GM12892 (cell line): ENCODE results near the gene TPD52L2.
"Not testable (repeated sequence)": the region's sequence is repeated elsewhere in the genome, so short reads cannot be mapped to it uniquely, and the experiment has no call there.

ENCODE experiments used
- DNase-seq: peaks from one replicate; pipeline ENCODE4 v3.0.0; 2011; ENCODE audit not compliant: insufficient read length
- FAIRE-seq: peaks from 2 replicates; lab custom pipeline; 2011; peaks lifted over from hg19 to GRCh38; lab: Jason Lieb, UNC
- POLR2A ChIP-seq: IDR thresholded peaks from 2 replicates; pipeline ENCODE4 v1.6.1; 2011; ENCODE audit warnings: low read depth, low read length, control low read depth
- POLR2AphosphoS5 ChIP-seq: IDR thresholded peaks from 2 replicates; pipeline ENCODE4 v1.6.1; 2011; ENCODE audit warnings: low read depth, low read length, control low read depth
- TAF1 ChIP-seq: IDR thresholded peaks from 2 replicates; pipeline ENCODE4 v1.6.1; 2011; ENCODE audit warnings: low read depth, mild to moderate bottlenecking, control low read depth, low read length, borderline replicate concordance

TPD52L2 gene

GRCh38 chr20:63861981-63862901 lies 2.8 kb upstream of the TPD52L2 start:
- TF ChIP-seq TAF1 (no peak), POLR2A (no peak), POLR2AphosphoS5 (no peak)
- FAIRE-seq = no peak
- DNase-seq = no peak

GRCh38 chr20:63863021-63863797 lies 1.9 kb upstream of the TPD52L2 start:
- FAIRE-seq (no peak), DNase-seq (no peak)
- TF ChIP-seq POLR2AphosphoS5 (no peak), POLR2A (no peak), TAF1 (no peak)

GRCh38 chr20:63863798-63864544 lies 1.1 kb upstream of the TPD52L2 start:
- TF ChIP-seq POLR2A = peak; percentile 74
- peak; percentile 75 for TF ChIP-seq POLR2AphosphoS5
- peak; percentile 52; the same call in 1 of the 2 replicates for TF ChIP-seq TAF1
- DNase-seq (peak; percentile 90), FAIRE-seq (peak; percentile 91)

- FAIRE-seq = no peak
- DNase-seq = no peak
- no peak for TF ChIP-seq TAF1
- no peak for TF ChIP-seq POLR2A
- no peak for TF ChIP-seq POLR2AphosphoS5
Observed at GRCh38 chr20:63864545-63864977, 509 bp upstream of the TPD52L2 start.

GRCh38 chr20:63867042-63867441 lies 2.0 kb downstream of the TPD52L2 start:
- not testable (repeated sequence) for DNase-seq, FAIRE-seq

- TF ChIP-seq POLR2A (no peak), POLR2AphosphoS5 (no peak), TAF1 (no peak)
- no peak for DNase-seq
- FAIRE-seq = no peak
Observed at GRCh38 chr20:63868264-63868663, 3.2 kb downstream of the TPD52L2 start.

GRCh38 chr20:63873477-63873971 lies 8.5 kb downstream of the TPD52L2 start:
- no peak for TF ChIP-seq POLR2AphosphoS5
- TF ChIP-seq TAF1 = no peak
- no peak for TF ChIP-seq POLR2A
- no peak for DNase-seq
- FAIRE-seq = no peak

- not testable (repeated sequence) for FAIRE-seq
Observed at GRCh38 chr20:63874241-63874640, 9.2 kb downstream of the TPD52L2 start.

GRCh38 chr20:63876489-63877036 lies 11.5 kb downstream of the TPD52L2 start:
- FAIRE-seq (no peak), DNase-seq (no peak)
- no peak for TF ChIP-seq POLR2AphosphoS5
- TF ChIP-seq POLR2A = no peak
- no peak for TF ChIP-seq TAF1

More at GRCh38 chr20:63874241-63874640, 9.2 kb downstream of the TPD52L2 start:
- not testable (repeated sequence) for DNase-seq

- FAIRE-seq = no peak
- TF ChIP-seq TAF1 = no peak
- TF ChIP-seq POLR2A = no peak
- TF ChIP-seq POLR2AphosphoS5 = no peak
- no peak for DNase-seq
Observed at GRCh38 chr20:63877755-63878470, 12.8 kb downstream of the TPD52L2 start.
